A549 (cell line): ENCODE results near the gene SLC9C1. TPM values are rescaled to one million over a fixed set of nuclear protein-coding genes. Genes with fewer than 3 reads are reported as not detected.

Experiments
- ATAC-seq, 2 experiments: fragments of 200-7000 bp in 1 of 2; fragments of >200 bp in 1 of 2; cut with Nextera tagmentation in 1 of 2; cut with Tn5 transposase in 1 of 2; 3 replicates each; pipeline versions ENCODE4 v1.8.0 to v1.9.1; 2018 to 2020; ENCODE audit warnings: mild to moderate bottlenecking in 1 of 2, moderate library complexity in 1 of 2
- CTCF ChIA-PET: fragments of 300-600 bp; sonication (Branson Sonifier 250); formaldehyde crosslinking; extraction: SDS; loops from one replicate; lab custom pipeline; 2021; ENCODE audit warnings: antibody characterized with exemption, inconsistent platforms; lab: Yijun Ruan, JAX
- POLR2A ChIA-PET: fragments of 350-600 bp; formaldehyde crosslinking; extraction: SDS; loops from one replicate; lab custom pipeline; 2021; ENCODE audit warnings: antibody characterized with exemption, inconsistent platforms; lab: Yijun Ruan, JAX
- DNase-seq, 2 experiments: peaks; one replicate each; pipeline versions ENCODE4 v3.0.0 to v3.0.0-alpha.2; 2011 to 2016; ENCODE audit warnings: low read depth in 1 of 2, low spot score in 1 of 2
- FAIRE-seq: peaks from 2 replicates; lab custom pipeline; 2011; peaks lifted over from hg19 to GRCh38; lab: Jason Lieb, UNC
- H3K27ac ChIP-seq, 2 experiments: fragments of >200 bp; sonication (Bioruptor Twin); formaldehyde crosslinking; 3 replicates each; pipeline ENCODE4 v1.5.1; 2016 to 2017
- H3K4me1 ChIP-seq: fragments of >200 bp; sonication (Bioruptor Twin); formaldehyde crosslinking; 3 replicates; pipeline ENCODE4 v1.6.1; 2016
- H3K4me2 ChIP-seq: fragments of >200 bp; sonication (Bioruptor Twin); formaldehyde crosslinking; 3 replicates; pipeline ENCODE4 v1.6.1; 2016
- H3K4me3 ChIP-seq: fragments of >200 bp; sonication (Bioruptor Twin); formaldehyde crosslinking; 3 replicates; pipeline ENCODE4 v1.5.1; 2016
- H3K9me3 ChIP-seq: fragments of >200 bp; sonication (Bioruptor Twin); formaldehyde crosslinking; 3 replicates; pipeline ENCODE4 v1.6.1; 2016
- E2F6 ChIP-seq: IDR thresholded peaks from 2 replicates; pipeline ENCODE4 v1.6.1; 2012; ENCODE audit warnings: low read depth, borderline replicate concordance
- EHF ChIP-seq: fragments of 250-450 bp; sonication (Bioruptor Pico); IDR thresholded peaks from 2 replicates; pipeline ENCODE4 v1.5.0; 2020; ENCODE audit warnings: mild to moderate bottlenecking
- ELK1 ChIP-seq: fragments of 150-350 bp; IDR thresholded peaks from 2 replicates; pipeline ENCODE4 v1.6.1; 2014; ENCODE audit warnings: low read depth, mild to moderate bottlenecking, low read length
- FOSB ChIP-seq: fragments of 250-450 bp; sonication (Bioruptor Pico); IDR thresholded peaks from 2 replicates; pipeline ENCODE4 v1.5.0; 2020; ENCODE audit warnings: mild to moderate bottlenecking, moderate library complexity
- FOSL2 ChIP-seq, 2 experiments: fragments of 450-650 bp in 1 of 2; fragments of >200 bp in 1 of 2; sonication (Bioruptor Twin) in 1 of 2; formaldehyde crosslinking; IDR thresholded peaks; 2 replicates each; pipeline versions ENCODE4 v1.5.0 to v1.6.1; 2016 to 2020; ENCODE audit warnings: mild to moderate bottlenecking in 1 of 2, moderate library complexity in 1 of 2
- HDAC2 ChIP-seq: fragments of 200-600 bp; sonication (generic); IDR thresholded peaks from 2 replicates; pipeline ENCODE4 v1.6.1; 2016
- HEYL ChIP-seq: fragments of 250-450 bp; sonication (Bioruptor Pico); IDR thresholded peaks from 2 replicates; pipeline ENCODE4 v1.8.0; 2021; ENCODE audit warnings: mild to moderate bottlenecking, moderate library complexity
- HOXB5 ChIP-seq: fragments of 250-450 bp; sonication (Bioruptor Pico); IDR thresholded peaks from 2 replicates; pipeline ENCODE4 v1.5.0; 2020; ENCODE audit warnings: mild to moderate bottlenecking, moderate library complexity
- MAFK ChIP-seq: fragments of 450-650 bp; IDR thresholded peaks from 2 replicates; pipeline ENCODE4 v1.6.1; 2014; ENCODE audit not compliant: partially characterized antibody
- MAX ChIP-seq: IDR thresholded peaks from 2 replicates; pipeline ENCODE4 v1.6.1; 2012
- NFE2L2 ChIP-seq: fragments of 150-350 bp; conservative IDR thresholded peaks from 2 replicates; pipeline ENCODE4 v1.6.1; 2014; ENCODE audit warnings: low read length
- PHF8 ChIP-seq: fragments of 200-600 bp; sonication (generic); IDR thresholded peaks from 2 replicates; pipeline ENCODE4 v1.6.1; 2016; ENCODE audit warnings: low read depth, mild to moderate bottlenecking, antibody characterized with exemption, moderate library complexity, borderline replicate concordance
- RARB ChIP-seq: fragments of 250-450 bp; sonication (Bioruptor Pico); IDR thresholded peaks from 2 replicates; pipeline ENCODE4 v1.8.0; 2021; ENCODE audit warnings: mild to moderate bottlenecking, moderate library complexity
- RCOR1 ChIP-seq: fragments of 150-350 bp; IDR thresholded peaks from 2 replicates; pipeline ENCODE4 v1.6.1; 2014; ENCODE audit warnings: antibody characterized with exemption, low read length, low read depth
- REST ChIP-seq: fragments of 200-600 bp; sonication (generic); IDR thresholded peaks from 2 replicates; pipeline ENCODE4 v1.6.1; 2016; ENCODE audit warnings: antibody characterized with exemption, mild to moderate bottlenecking, moderate library complexity
- SMC3 ChIP-seq: fragments of >200 bp; sonication (Bioruptor Twin); formaldehyde crosslinking; IDR thresholded peaks from 3 replicates; pipeline ENCODE4 v1.6.1; 2018; ENCODE audit warnings: inconsistent platforms
- ZFP36 ChIP-seq: fragments of 450-650 bp; IDR thresholded peaks from 2 replicates; pipeline ENCODE4 v1.6.1; 2014; ENCODE audit warnings: borderline replicate concordance; ENCODE audit not compliant: partially characterized antibody
- ZNF302 ChIP-seq: fragments of 250-450 bp; sonication (Bioruptor Pico); IDR thresholded peaks from 2 replicates; pipeline ENCODE4 v1.9.0; 2021; ENCODE audit warnings: inconsistent platforms, mild to moderate bottlenecking, moderate library complexity
- ZSCAN20 ChIP-seq: fragments of 250-450 bp; sonication (Bioruptor Pico); IDR thresholded peaks from 2 replicates; pipeline ENCODE4 v1.8.0; 2022; ENCODE audit warnings: mild to moderate bottlenecking, moderate library complexity
- WGBS: methylation state at CpG from one replicate; pipeline ENCODE4 v1.1.6; 2017; ENCODE audit errors: missing lambda C conversion rate; 5-methylcytosine and 5-hydroxymethylcytosine counted together
- polyA plus RNA-seq, 4 experiments: library from polyadenylated mRNA; depleted of rRNA in 3 of 4; stranded (reverse); fragments of >200 nt; fragmentation: RNase III in 1 of 4; extraction: RNeasy Plus Mini Kit Qiagen cat#74134 plus additional on column Dnase treatment in 1 of 4; gene quantifications; 2 replicates in 3 of 4; 3 replicates in 1 of 4; pipeline ENCODE4 v1.2.3, GENCODE V29; 2011 to 2017

SLC9C1 gene
- polyA plus RNA-seq, 2 of the 4 experiments (the other 2 are of a cell fraction), result not detected

GRCh38 chr3:112140584-112140983 is 153.4 kb downstream of the SLC9C1 start:
- TF ChIP-seq REST, result no peak
- TF ChIP-seq ELK1, result no peak
- peaks cover 11% of the 10 kb centered on the region; the same call in 2 of the 3 replicates for H3K9me3 ChIP-seq
- no peak overlapping the region for H3K4me2 ChIP-seq
- no peak for ATAC-seq
- FAIRE-seq, result no peak
- no peak overlapping the region for H3K27ac ChIP-seq
- ChIA-PET POLR2A (no interaction called here), CTCF (no interaction called here)
- WGBS, result 27% methylated on average over 1 of the region's 1 CpG
- DNase-seq, result no peak
- H3K4me1 ChIP-seq, result no peaks in the 10 kb centered on the region
- no peak overlapping the region for H3K4me3 ChIP-seq

GRCh38 chr3:112138219-112138969 is 155.6 kb downstream of the SLC9C1 start:
- no peak overlapping the region for H3K4me2 ChIP-seq
- no peak overlapping the region for H3K4me3 ChIP-seq
- no peaks in the 10 kb centered on the region for H3K4me1 ChIP-seq
- TF ChIP-seq FOSB, result no peak
- no peak for TF ChIP-seq HDAC2
- TF ChIP-seq MAFK, result no peak
- no peak for TF ChIP-seq SMC3
- TF ChIP-seq FOSL2 (IDR thresholded peaks at IDR 0.05), result no peak
- no peak for TF ChIP-seq FOSL2 (CRISPR knock-in tag; IDR thresholded peaks at IDR 0.05)
- TF ChIP-seq EHF, result no peak
- no peak for TF ChIP-seq E2F6
- TF ChIP-seq, all 56 proteins: peak for 0
- ChIA-PET CTCF (interaction anchor here (0.6 to 2.6 kb wide), 11 partner anchors 9 to 393 kb away, joined by 3 to 9 read pairs (median 4); partner anchors contain the start of gene SLC9C1), POLR2A (no interaction called here)
- 8% methylated on average over 1 of the region's 1 CpG for WGBS
- no peaks in the 10 kb centered on the region for H3K9me3 ChIP-seq
- FAIRE-seq, result no peak
- no peak for DNase-seq
- no peak overlapping the region for H3K27ac ChIP-seq
- no peak for ATAC-seq

GRCh38 chr3:112137781-112138180 is 156.2 kb downstream of the SLC9C1 start:
- no peak for ATAC-seq
- ChIA-PET CTCF (interaction anchor here (1.0 to 2.6 kb wide), 9 partner anchors 9 to 469 kb away, joined by 3 to 9 read pairs (median 6); partner anchors contain the start of gene SLC9C1), POLR2A (no interaction called here)
- no peak overlapping the region for H3K27ac ChIP-seq
- no peaks in the 10 kb centered on the region for H3K4me1 ChIP-seq
- no peaks in the 10 kb centered on the region for H3K9me3 ChIP-seq
- H3K4me3 ChIP-seq, result no peak overlapping the region
- no peak for FAIRE-seq
- no peak overlapping the region for H3K4me2 ChIP-seq
- TF ChIP-seq MAX, result no peak
- no peak for TF ChIP-seq HDAC2
- no peak for TF ChIP-seq ZSCAN20 (CRISPR knock-in tag)
- no peak for TF ChIP-seq PHF8
- TF ChIP-seq E2F6, result no peak
- no peak for TF ChIP-seq RCOR1
- no peak for TF ChIP-seq RARB
- TF ChIP-seq ELK1, result no peak
- no peak for TF ChIP-seq HEYL
- TF ChIP-seq NFE2L2, result no peak
- TF ChIP-seq HOXB5 (CRISPR knock-in tag), result no peak
- TF ChIP-seq ZFP36, result no peak
- TF ChIP-seq ZNF302 (CRISPR knock-in tag), result no peak
- DNase-seq, result no peak
- WGBS, result 31% methylated on average over 4 of the region's 4 CpGs
